ENCODE measurements around the gene LCP1.
A peak's percentile ranks its signal among the peaks of the same experiment; 100 is the strongest.
"Not testable (repeated sequence)": the region's sequence is repeated elsewhere in the genome, so short reads cannot be mapped to it uniquely, and the experiment has no call there.

LCP1 gene

DNA sequence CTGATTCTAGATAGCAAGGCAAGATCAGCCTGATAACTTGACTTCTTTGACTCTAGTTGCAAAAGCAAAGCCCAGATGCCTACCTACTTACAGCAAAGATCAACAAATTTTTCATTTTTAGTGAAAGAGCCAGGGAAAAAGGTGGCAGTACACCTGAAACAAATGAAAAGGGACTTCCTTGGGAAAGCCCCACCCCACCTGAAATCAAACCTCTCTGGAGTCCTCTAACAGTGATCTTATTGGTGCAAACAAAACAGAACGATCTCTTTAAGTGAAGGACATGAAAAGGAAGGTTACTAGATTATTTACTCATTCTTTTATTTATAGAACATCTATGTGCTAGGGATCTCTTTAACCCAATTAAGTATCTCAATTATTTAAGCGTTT, 507 bp upstream of the LCP1 start:
- DNase-seq (ENCODE audit: low read depth), result no peak

GRCh38 chr13:46181377-46181839, 569 bp downstream of the LCP1 start:
- DNase-seq (ENCODE audit: low read depth), result no peak

GRCh38 chr13:46179969-46180763, 1.8 kb downstream of the LCP1 start:
- no peak for DNase-seq (ENCODE audit: low read depth)

DNA sequence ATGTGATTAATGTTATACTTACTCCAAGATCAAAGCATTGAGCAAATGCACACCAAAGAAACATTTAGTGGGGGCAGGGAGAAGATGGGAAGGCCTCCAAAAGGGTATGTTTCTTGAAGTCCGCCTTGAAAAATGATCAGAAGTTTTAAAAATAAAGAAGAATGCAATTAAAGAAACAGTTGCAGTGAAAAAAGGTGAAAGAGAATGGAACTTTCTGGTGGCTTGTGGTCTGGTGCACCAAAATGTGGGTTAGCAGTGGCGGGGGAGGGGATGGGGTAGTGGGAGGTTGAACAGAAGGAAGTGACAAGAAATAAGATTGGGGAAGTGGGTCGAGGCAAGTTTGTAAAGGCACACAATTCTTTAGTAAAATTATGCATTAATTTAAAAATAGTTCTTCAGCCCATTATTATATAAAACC, 2.5 kb downstream of the LCP1 start:
- no peak for DNase-seq (ENCODE audit: low read depth)

- DNase-seq (ENCODE audit: low read depth), result no peak
These were observed 3.2 kb downstream of the LCP1 start for GRCh38 chr13:46178821-46179220.

DNA sequence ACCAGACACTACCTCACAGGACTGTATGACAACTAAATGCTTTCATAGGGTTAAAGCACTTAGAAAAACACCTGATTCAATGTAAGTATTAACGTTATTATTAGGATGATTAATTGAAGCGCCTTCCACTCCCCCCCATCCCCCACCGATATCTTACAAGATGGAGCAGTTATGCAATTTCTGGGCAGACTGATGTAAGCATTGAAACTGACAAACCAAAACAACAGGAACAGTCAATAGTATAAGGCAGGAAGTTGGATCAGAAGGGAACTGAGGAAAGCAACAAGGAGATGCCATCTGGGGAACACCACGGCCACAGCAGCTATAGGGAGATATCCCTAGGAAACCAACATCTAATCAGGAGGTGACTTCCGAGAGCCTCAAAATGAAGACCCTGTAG, 3.8 kb downstream of the LCP1 start:
- DNase-seq (ENCODE audit: low read depth), result no peak

- DNase-seq (ENCODE audit: low read depth), result no peak
These were observed 5.2 kb downstream of the LCP1 start for GRCh38 chr13:46176756-46177155.

GRCh38 chr13:46173656-46174055, 8.3 kb downstream of the LCP1 start:
- DNase-seq (ENCODE audit: low read depth), result no peak

DNA sequence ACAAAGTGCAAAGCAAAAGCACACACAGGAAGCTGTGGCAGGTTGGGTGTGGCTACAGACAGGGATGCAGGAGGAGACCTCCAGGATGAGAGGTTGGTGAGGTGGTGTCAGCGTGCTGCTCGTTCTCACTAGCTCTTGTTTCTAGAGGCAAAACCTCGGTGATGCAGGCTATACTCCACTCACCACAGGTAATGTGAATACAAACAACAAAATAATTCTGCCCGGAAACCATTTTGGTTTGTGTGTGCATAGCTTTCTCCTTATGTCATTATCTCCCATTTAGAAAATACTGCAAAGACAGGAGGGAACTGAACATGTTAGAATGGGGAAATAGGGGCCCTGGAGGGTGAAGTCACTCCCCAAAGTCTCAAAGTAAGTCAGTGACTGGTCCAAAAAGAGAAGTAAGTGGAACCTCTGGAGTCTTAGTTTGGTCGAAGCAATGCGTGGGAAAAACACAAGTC, 9.4 kb downstream of the LCP1 start:
- no peak for DNase-seq (ENCODE audit: low read depth)

DNA sequence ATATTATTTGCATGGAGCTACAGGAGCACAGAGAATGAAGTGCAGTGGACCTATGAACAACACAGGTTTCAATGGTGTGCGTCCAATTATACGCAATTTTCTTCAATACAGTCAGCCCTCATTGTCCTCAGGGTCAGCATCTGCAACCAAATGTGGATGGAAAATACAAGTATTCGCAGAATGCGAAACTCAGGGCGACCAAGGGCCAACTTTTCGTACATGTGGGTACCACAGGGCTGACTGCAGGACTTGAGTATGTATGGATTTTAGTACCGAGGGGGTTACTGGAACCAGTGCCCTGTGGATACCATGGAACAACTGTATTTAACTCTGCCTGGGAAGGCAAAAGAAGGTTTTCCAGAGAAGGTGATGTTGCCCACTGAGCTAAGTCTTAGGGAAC, 10.2 kb downstream of the LCP1 start:
- DNase-seq (ENCODE audit: low read depth), result no peak

DNA sequence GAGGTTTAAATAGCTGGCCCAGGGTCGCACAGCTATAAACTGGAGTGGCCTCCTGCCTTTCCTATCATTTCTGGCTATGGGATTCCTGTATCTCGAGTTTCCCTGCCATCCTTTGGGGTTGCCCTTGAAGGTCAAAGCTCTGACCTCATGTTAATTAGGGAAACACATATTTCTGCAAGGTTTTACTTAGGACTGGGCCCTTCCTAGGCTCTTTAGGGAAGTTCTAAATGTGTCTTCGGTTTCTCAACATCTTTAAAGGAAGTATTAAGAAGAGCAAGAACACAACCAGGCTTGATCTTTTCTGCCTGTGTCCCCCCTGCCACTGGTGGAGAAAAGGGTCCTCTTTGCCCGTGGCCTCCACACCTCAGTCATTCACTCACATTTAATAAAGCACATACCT, 10.8 kb downstream of the LCP1 start:
- no peak for DNase-seq (ENCODE audit: low read depth)

- no peak for DNase-seq (ENCODE audit: low read depth)
These were observed 11.3 kb downstream of the LCP1 start for GRCh38 chr13:46170687-46171086.

DNA sequence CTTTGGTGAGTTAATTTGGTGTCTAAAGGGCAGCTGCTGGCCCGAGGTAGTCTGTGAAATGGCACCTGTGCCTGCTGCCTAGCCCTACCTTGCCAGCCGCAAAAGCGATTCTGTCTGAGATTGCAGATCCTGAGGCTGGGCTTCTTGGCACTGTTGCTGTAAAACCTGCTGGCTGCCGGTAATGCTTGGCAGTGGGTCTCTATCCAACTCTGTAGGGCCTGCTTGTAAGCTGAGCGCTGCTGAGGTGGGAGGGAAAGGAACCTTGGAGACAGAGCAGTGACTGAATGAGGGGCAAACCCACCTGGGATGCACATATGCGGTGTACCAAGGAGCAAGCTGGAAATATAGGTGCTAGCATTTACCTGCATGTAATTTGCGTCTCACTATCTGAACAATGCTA, 11.7 kb downstream of the LCP1 start:
- DNase-seq (ENCODE audit: low read depth), result no peak

DNA sequence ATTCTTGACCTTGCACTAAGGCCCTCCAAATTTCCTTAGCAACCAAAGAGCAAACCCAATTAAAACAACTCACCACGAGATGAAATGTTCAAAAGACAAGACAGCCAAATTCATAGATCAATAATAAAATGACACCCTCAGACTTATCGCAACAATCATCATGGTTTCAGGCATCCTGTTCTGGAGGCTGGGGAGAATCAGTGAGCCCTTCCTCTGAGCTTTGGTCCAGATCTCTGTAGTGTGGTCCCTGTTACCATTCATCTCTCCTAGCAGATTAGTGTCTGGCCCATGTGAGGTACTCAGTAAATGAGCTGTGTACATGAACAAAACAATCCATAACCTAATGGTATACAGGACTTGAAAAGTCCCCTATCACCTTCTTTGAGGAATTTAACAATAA, 12.2 kb downstream of the LCP1 start:
- DNase-seq (ENCODE audit: low read depth), result no peak

DNA sequence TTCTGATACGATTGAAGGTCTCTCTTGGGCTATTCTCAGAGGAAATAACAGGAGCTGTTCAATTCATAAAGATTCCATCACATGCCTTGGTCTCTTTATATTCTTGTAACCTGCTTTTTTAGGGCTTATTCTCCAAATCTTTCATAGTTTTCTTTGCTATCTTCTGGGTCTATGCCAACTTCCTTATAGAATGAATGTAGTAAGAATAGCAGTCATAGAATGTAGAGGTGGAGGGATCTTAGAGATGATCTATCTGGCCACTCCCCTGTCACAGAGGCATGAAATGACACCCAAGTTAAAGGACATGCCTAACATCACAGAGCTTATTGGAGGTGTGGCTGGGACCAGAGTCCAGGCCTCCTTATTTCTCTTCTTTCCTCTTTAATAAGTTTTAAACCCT, 13.2 kb downstream of the LCP1 start:
- DNase-seq (ENCODE audit: low read depth), result no peak

GRCh38 chr13:46168341-46168740, 13.6 kb downstream of the LCP1 start:
- DNase-seq (ENCODE audit: low read depth), result no peak

DNA sequence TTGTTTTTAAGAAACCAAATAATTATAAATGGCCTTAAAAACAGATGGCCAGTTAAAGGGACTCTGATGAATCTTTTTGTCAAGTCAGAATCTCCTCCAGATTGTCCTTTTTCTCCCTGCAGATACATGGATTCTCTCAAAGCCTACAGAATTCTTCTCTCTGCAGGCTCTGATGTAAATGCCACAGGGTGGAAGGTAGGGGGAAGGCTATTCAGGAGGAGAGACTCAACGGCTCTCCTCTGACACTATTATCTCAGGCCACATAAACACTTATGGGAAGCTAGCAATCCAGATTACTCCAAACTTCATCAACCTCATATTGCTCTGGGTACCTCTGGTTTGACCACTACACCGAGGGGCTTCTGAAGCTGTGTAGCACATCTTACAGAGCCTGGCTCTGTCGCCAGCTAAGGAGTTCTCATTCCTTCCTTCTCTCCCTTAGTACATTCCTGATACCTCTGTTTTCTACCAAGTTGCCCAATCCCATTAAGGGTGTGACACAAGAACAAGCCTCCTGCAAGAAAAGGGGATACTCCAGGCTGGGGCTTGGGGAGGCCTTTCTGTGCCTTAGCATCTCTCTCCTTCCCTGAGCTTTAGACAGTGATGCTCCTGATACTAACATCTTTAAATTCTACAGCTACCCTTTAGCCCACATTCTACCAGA, 14.9 kb downstream of the LCP1 start:
- no peak for DNase-seq (ENCODE audit: low read depth)

- DNase-seq (ENCODE audit: low read depth), result no peak
These were observed 15.8 kb downstream of the LCP1 start for GRCh38 chr13:46166224-46166584.

GRCh38 chr13:46165485-46166223, 16.3 kb downstream of the LCP1 start:
- DNase-seq (ENCODE audit: low read depth), result no peak

DNA sequence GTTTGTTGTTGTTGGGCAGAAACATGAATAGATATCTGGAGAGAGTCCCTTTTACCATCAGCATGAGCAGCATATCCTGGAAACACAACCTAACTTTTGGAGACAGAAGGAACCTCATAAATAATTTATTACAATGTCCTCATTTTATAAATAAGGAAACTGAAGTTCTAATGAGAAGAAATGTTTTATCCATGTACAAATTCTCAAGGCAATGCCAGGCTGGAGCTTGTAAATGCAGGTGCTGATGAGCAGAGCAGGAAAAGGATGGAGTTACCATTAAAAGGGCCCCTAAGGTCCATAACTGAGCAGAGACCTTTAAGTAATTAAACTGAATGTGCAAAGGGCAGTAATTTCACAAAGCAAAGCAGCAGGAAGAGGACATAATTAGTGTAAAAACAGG, 17.3 kb downstream of the LCP1 start:
- DNase-seq (ENCODE audit: low read depth), result no peak

DNA sequence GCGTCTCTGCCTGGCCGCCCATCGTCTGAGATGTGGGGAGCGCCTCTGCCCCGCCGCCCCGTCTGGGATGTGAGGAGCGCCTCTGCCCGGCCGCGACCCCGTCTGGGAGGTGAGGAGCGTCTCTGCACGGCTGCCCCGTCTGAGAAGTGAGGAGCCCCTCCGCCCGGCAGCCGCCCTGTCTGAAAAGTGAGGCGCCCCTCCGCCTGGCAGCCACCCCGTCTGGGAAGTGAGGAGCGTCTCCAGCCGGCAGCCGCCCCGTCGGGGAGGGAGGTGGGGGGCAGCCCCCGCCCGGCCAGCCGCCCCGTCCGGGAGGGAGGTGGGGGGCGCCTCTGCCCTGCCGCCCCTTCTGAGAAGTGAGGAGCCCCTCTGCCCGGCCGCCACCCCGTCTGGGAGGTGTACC, 19.2 kb downstream of the LCP1 start:
- not testable (repeated sequence) for DNase-seq (ENCODE audit: low read depth)

GRCh38 chr13:46160471-46161066, 21.4 kb downstream of the LCP1 start:
- DNase-seq (ENCODE audit: low read depth), result peak; percentile 11

DNA sequence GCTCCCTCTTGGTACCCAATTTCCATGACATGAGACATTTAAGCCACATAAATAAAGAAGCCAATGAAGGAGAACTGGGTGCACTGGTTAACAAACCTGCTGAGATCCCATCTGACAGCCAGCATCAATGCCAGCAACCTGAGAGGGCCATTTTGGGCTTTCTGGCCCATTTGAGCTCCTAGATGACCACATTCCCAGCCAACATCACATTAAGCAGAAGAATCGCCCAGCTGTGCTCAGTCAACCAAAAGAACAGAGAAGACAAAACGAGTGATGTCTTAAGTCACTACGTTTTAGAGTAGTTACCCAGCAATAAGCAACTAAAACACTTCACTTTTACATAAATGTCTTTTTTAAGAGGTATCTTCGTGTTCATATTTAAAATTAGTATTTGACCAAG, 21.9 kb downstream of the LCP1 start:
- no peak for DNase-seq (ENCODE audit: low read depth)

Measured in HS-27A (cell line).